Neural cell (in vitro differentiated cells): ENCODE data around the gene RSRC1. TPM values are rescaled to one million over a fixed set of nuclear protein-coding genes. Genes with fewer than 3 reads are reported as not detected.
A peak's percentile ranks its signal among the peaks of the same experiment; 100 is the strongest.

Experiments
- H2AFZ ChIP-seq: fragments of 200-600, 300-800 bp; sonication (generic), shearing (Covaris generic); 2 replicates; pipeline ENCODE4 v1.6.0; 2014; ENCODE audit warnings: low read depth, mild to moderate bottlenecking, antibody characterized with exemption, low read length, moderate library complexity
- H3F3A ChIP-seq: fragments of 200-600 bp; shearing (Covaris generic); 2 replicates; pipeline ENCODE4 v1.6.1; 2016; ENCODE audit warnings: mild to moderate bottlenecking, moderate library complexity, mixed read lengths, antibody characterized with exemption, low read length; ENCODE audit not compliant: insufficient read depth, poor library complexity, severe bottlenecking
- H3K27ac ChIP-seq: fragments of 200-600, 300-800 bp; sonication (generic), shearing (Covaris generic); 2 replicates; pipeline ENCODE4 v1.5.1; 2014; ENCODE audit warnings: mild to moderate bottlenecking, low read length, moderate library complexity
- H3K27me3 ChIP-seq: fragments of 300-800, 200-600 bp; sonication (generic), shearing (Covaris generic); 2 replicates; pipeline ENCODE4 v1.6.0; 2014; ENCODE audit warnings: mild to moderate bottlenecking, low read depth, low read length, moderate library complexity; ENCODE audit not compliant: insufficient read depth
- H3K36me3 ChIP-seq: fragments of 300-800, 200-600 bp; sonication (generic), shearing (Covaris generic); 2 replicates; pipeline ENCODE4 v1.5.1; 2014; ENCODE audit warnings: mild to moderate bottlenecking, antibody characterized with exemption, low read length, moderate library complexity; ENCODE audit not compliant: insufficient read depth
- H3K4me2 ChIP-seq: fragments of 300-800, 200-600 bp; sonication (generic), shearing (Covaris generic); 2 replicates; pipeline ENCODE4 v1.6.0; 2014; ENCODE audit warnings: mild to moderate bottlenecking, low read length
- H3K4me3 ChIP-seq: fragments of 300-800, 200-600 bp; sonication (generic), shearing (Covaris generic); 2 replicates; pipeline ENCODE4 v1.5.1; 2014; ENCODE audit warnings: mild to moderate bottlenecking, low read length, moderate library complexity
- H3K79me2 ChIP-seq: fragments of 200-600 bp; shearing (Covaris generic); replicated peaks from 2 replicates; pipeline ENCODE4 v1.6.0; 2014; ENCODE audit warnings: mild to moderate bottlenecking, low read length, moderate library complexity; ENCODE audit not compliant: insufficient read depth
- H3K9ac ChIP-seq: fragments of 300-800, 200-600 bp; sonication (generic), shearing (Covaris generic); 2 replicates; pipeline ENCODE4 v1.6.1; 2016; ENCODE audit warnings: mild to moderate bottlenecking, low read length, mixed read lengths
- H3K9me2 ChIP-seq: fragments of 200-600 bp; shearing (Covaris generic); 2 replicates; pipeline ENCODE4 v1.6.1; 2016; ENCODE audit warnings: mild to moderate bottlenecking, low read length, mixed read lengths; ENCODE audit not compliant: insufficient read depth
- H3K9me3 ChIP-seq: fragments of 200-600, 300-800 bp; sonication (generic), shearing (Covaris generic); 2 replicates; pipeline ENCODE4 v1.6.1; 2016; ENCODE audit warnings: mild to moderate bottlenecking, mixed run types, low read length, moderate library complexity, mixed read lengths
- H4K20me1 ChIP-seq: fragments of 200-600 bp; shearing (Covaris generic); 2 replicates; pipeline ENCODE4 v1.6.1; 2016; ENCODE audit warnings: mild to moderate bottlenecking, mixed run types; ENCODE audit not compliant: insufficient read depth
- CTCF ChIP-seq: fragments of 450-650 bp; IDR thresholded peaks from 2 replicates; pipeline ENCODE4 v1.5.1; 2014; ENCODE audit warnings: antibody characterized with exemption, mild to moderate bottlenecking, moderate library complexity; ENCODE audit not compliant: poor library complexity, severe bottlenecking
- EP300 ChIP-seq: fragments of 450-650 bp; conservative IDR thresholded peaks from 2 replicates; pipeline ENCODE4 v1.6.1; 2014; ENCODE audit warnings: antibody characterized with exemption, mild to moderate bottlenecking, moderate library complexity; ENCODE audit not compliant: poor library complexity, severe bottlenecking
- EZH2 ChIP-seq: fragments of 200-600, 300-800 bp; shearing (Covaris generic), sonication (generic); IDR thresholded peaks from 2 replicates; pipeline ENCODE4 v1.6.1; 2014; ENCODE audit warnings: antibody characterized with exemption, low read length, borderline replicate concordance, mild to moderate bottlenecking; ENCODE audit not compliant: insufficient read depth, poor library complexity, severe bottlenecking
- MXI1 ChIP-seq: fragments of 450-650 bp; conservative IDR thresholded peaks from 2 replicates; pipeline ENCODE4 v1.6.1; 2014; ENCODE audit warnings: antibody characterized with exemption, mild to moderate bottlenecking; ENCODE audit not compliant: poor library complexity, severe bottlenecking
- POLR2AphosphoS5 ChIP-seq: IDR thresholded peaks from 2 replicates; pipeline ENCODE4 v1.6.1; 2012
- RAD21 ChIP-seq: fragments of 450-650 bp; conservative IDR thresholded peaks from 2 replicates; pipeline ENCODE4 v1.6.1; 2014; ENCODE audit warnings: antibody characterized with exemption, mild to moderate bottlenecking, moderate library complexity
- REST ChIP-seq: IDR thresholded peaks from 2 replicates; pipeline ENCODE4 v1.6.1; 2012; ENCODE audit warnings: borderline replicate concordance
- SMC3 ChIP-seq: fragments of 450-650 bp; conservative IDR thresholded peaks from 2 replicates; pipeline ENCODE4 v1.6.1; 2014; ENCODE audit warnings: antibody characterized with exemption, mild to moderate bottlenecking, moderate library complexity; ENCODE audit not compliant: poor library complexity
- TAF1 ChIP-seq: IDR thresholded peaks from 2 replicates; pipeline ENCODE4 v1.6.1; 2012; ENCODE audit warnings: low read depth
- polyA plus RNA-seq: library from polyadenylated mRNA; depleted of rRNA; stranded (reverse); fragments of >200 nt; gene quantifications from 2 replicates; pipeline ENCODE4 v1.2.3, GENCODE V29; 2014

The RSRC1 gene
- polyA plus RNA-seq, 1 donor from 2014 or later = 28.1 TPM

- H3K79me2 ChIP-seq = no peaks in the 10 kb centered on the region
- H3K9ac ChIP-seq = peak within 1 kb of the TSS; percentile 74
- no peaks in the 10 kb centered on the region for H3K9me3 ChIP-seq
- peak within 1 kb of the TSS; percentile 79 for H3K4me3 ChIP-seq
- H3F3A ChIP-seq = no peaks in the 10 kb centered on the region
- H4K20me1 ChIP-seq = no peaks in the 10 kb centered on the region
- TF ChIP-seq REST = peak; percentile 39
- peak; percentile 47 for TF ChIP-seq RAD21
- peak; percentile 94 for TF ChIP-seq POLR2AphosphoS5
- TF ChIP-seq EP300 = peak; percentile 85
- TF ChIP-seq MXI1 = peak; percentile 74
- no peak for TF ChIP-seq EZH2
- TF ChIP-seq CTCF = peak; percentile 21
- TF ChIP-seq TAF1 = peak; percentile 73
- peak; percentile 53 for TF ChIP-seq SMC3
- H3K36me3 ChIP-seq = no peaks in the 10 kb centered on the region
- no peaks in the 10 kb centered on the region for H3K27me3 ChIP-seq
- H3K4me2 ChIP-seq = peak within 1 kb of the TSS; percentile 80
- H3K27ac ChIP-seq = peak within 1 kb of the TSS; percentile 67
- H3K9me2 ChIP-seq = no peaks in the 10 kb centered on the region
- peak within 1 kb of the TSS; percentile 84 for H2AFZ ChIP-seq
Observed at GRCh38 chr3:158570999-158571702, 461.3 kb downstream of the RSRC1 start, which contains the start of gene MLF1. MLF1 (plus strand) TSS chr3:158571194; CDS start chr3:158571301, 107 bp downstream.

GRCh38 chr3:158571969-158572765, 462.3 kb downstream of the RSRC1 start:
- Histone ChIP-seq H3K9me2 (no peaks in the 10 kb centered on the region), H3K4me3 (peak overlapping the region; percentile 79)

More at GRCh38 chr3:158571969-158572765, 462.3 kb downstream of the RSRC1 start:
- H3K27me3 ChIP-seq = no peaks in the 10 kb centered on the region
- no peak overlapping the region for H3K27ac ChIP-seq
- H3F3A ChIP-seq = no peaks in the 10 kb centered on the region
- no peaks in the 10 kb centered on the region for H3K9me3 ChIP-seq
- H3K4me2 ChIP-seq = no peak overlapping the region
- H3K9ac ChIP-seq = no peak overlapping the region
- H4K20me1 ChIP-seq = no peaks in the 10 kb centered on the region
- H3K36me3 ChIP-seq = no peaks in the 10 kb centered on the region
- no peaks in the 10 kb centered on the region for H3K79me2 ChIP-seq
- no peak for TF ChIP-seq MXI1
- no peak for TF ChIP-seq RAD21
- TF ChIP-seq REST = no peak
- no peak for TF ChIP-seq POLR2AphosphoS5
- no peak for TF ChIP-seq CTCF
- TF ChIP-seq TAF1 = no peak
- TF ChIP-seq EZH2 = no peak
- no peak for TF ChIP-seq SMC3
- TF ChIP-seq EP300 = no peak
- H2AFZ ChIP-seq = no peak overlapping the region
